Esophagus squamous epithelium (tissue), 4 donors: ENCODE results near the gene EIF4G1.

Experiments
- CTCF ChIP-seq, 6 experiments: fragments of 450-650 bp in 4 of 6; fragments of 200-600 bp in 2 of 6; sonication (generic) in 2 of 6; IDR thresholded peaks; one replicate each; pipeline ENCODE4 v1.5.1; 2016 to 2019; ENCODE audit warnings: antibody characterized with exemption in 6 of 6, mild to moderate bottlenecking in 4 of 6, moderate library complexity in 4 of 6
- POLR2A ChIP-seq, 4 donors: fragments of 450-650 bp; IDR thresholded peaks; one replicate each; pipeline ENCODE4 v1.6.1; 2017; ENCODE audit warnings: antibody characterized with exemption in 4 of 4, mild to moderate bottlenecking in 4 of 4, moderate library complexity in 3 of 4

GRCh38 chr3:184359610-184360009 lies 45.2 kb downstream of the EIF4G1 start:
- no peak for TF ChIP-seq CTCF (IDR thresholded peaks at IDR 0.05)
- TF ChIP-seq POLR2A (IDR thresholded peaks at IDR 0.05): no peak
